ENCODE data around the gene SNCAIP. TPM values are rescaled to one million over a fixed set of nuclear protein-coding genes. Genes with fewer than 3 reads are reported as not detected.

The SNCAIP gene
- total RNA-seq, 4 donors from 2014 or later, result 0.82 to 2.2 (median 1.6) TPM; not detected in 1

DNA sequence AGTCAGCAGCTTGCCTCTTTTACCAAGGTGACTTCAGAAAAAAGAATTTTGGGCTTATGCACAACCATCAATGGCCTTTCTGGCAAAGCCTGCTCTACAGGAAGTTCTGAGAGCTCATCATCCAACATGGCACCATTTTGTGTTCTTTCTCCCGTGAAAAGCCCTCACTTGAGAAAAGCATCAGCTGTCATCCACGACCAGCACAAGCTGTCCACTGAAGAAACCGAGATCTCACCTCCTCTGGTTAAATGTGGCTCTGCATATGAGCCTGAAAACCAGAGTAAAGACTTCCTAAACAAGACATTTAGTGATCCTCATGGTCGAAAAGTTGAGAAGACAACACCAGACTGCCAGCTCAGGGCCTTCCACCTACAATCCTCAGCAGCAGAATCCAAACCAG, 111.2 kb downstream of the SNCAIP start:
- in situ Hi-C loops (cut with MboI; ENCODE audit: low pct_ligation_motif_present in 1 of 4, low pct_unique_long_range_greater_than_20kb in 1 of 4, low sequenced_read_pairs in 3 of 4) (no loop called here), intact Hi-C loops (cut with DNase I; ENCODE audit: low total_unique reads) (no loop called here)
- H3K4me3 ChIP-seq, result no peak overlapping the region
- WGBS, 2 donors (ENCODE audit: low coverage in 1 of 2), result 86 to 89% methylated on average over 4 of the region's 4 CpGs
- H3K4me1 ChIP-seq, result peaks cover 0 to 13% (median 2%) of the 10 kb centered on the region in 4 donors
- TF ChIP-seq, protein P1, sequence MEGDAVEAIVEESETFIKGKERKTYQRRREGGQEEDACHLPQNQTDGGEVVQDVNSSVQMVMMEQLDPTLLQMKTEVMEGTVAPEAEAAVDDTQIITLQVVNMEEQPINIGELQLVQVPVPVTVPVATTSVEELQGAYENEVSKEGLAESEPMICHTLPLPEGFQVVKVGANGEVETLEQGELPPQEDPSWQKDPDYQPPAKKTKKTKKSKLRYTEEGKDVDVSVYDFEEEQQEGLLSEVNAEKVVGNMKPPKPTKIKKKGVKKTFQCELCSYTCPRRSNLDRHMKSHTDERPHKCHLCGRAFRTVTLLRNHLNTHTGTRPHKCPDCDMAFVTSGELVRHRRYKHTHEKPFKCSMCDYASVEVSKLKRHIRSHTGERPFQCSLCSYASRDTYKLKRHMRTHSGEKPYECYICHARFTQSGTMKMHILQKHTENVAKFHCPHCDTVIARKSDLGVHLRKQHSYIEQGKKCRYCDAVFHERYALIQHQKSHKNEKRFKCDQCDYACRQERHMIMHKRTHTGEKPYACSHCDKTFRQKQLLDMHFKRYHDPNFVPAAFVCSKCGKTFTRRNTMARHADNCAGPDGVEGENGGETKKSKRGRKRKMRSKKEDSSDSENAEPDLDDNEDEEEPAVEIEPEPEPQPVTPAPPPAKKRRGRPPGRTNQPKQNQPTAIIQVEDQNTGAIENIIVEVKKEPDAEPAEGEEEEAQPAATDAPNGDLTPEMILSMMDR (IDR thresholded peaks at IDR 0.05), result no peak
- no peak for TF ChIP-seq POLR2AphosphoS5 (IDR thresholded peaks at IDR 0.05)
- no peak for TF ChIP-seq EP300 (IDR thresholded peaks at IDR 0.05; ENCODE audit: low read depth)
- TF ChIP-seq POLR2A (IDR thresholded peaks at IDR 0.05), result no peak
- no peaks in the 10 kb centered on the region for H3K9me3 ChIP-seq
- no peaks in the 10 kb centered on the region for H3K27me3 ChIP-seq
- DNase-seq, result no peak
- no peak overlapping the region for H3K27ac ChIP-seq
- no peaks in the 10 kb centered on the region for H3K36me3 ChIP-seq

DNA sequence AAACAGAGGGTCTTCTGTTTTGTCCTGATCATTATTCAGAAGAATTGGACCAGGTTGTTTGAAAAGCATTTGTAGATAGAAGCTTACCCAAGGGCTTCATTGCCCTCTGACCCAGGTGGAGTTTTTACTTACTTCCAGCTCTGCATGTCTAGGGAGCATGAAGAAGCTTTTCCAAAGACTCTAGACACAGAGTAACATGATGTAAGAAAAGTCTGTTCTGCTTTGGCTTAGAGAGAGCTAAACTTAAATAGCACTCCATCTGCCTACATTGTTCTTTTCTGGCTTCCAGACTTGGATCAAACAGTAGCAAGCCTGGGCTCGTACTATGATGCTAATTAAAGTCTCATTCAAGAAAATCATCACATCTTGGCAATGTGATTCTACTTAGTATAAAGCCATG, 112.1 kb downstream of the SNCAIP start:
- in situ Hi-C loops (cut with MboI; ENCODE audit: low pct_ligation_motif_present in 1 of 4, low pct_unique_long_range_greater_than_20kb in 1 of 4, low sequenced_read_pairs in 3 of 4) (no loop called here), intact Hi-C loops (cut with DNase I; ENCODE audit: low total_unique reads) (no loop called here)
- DNase-seq, result no peak
- WGBS, 2 donors (ENCODE audit: low coverage in 1 of 2), result 56 to 71% methylated on average over 1 of the region's 1 CpG
- Histone ChIP-seq H3K4me1 (peaks cover 0 to 13% (median 2%) of the 10 kb centered on the region in 4 donors), H3K27ac (no peak overlapping the region), H3K9me3 (no peaks in the 10 kb centered on the region), H3K4me3 (no peak overlapping the region), H3K27me3 (no peaks in the 10 kb centered on the region), H3K36me3 (no peaks in the 10 kb centered on the region)
- no peak for TF ChIP-seq EP300 (IDR thresholded peaks at IDR 0.05; ENCODE audit: low read depth)
- TF ChIP-seq POLR2AphosphoS5 (IDR thresholded peaks at IDR 0.05), result no peak
- TF ChIP-seq POLR2A (IDR thresholded peaks at IDR 0.05), result no peak
- TF ChIP-seq, protein P1 (IDR thresholded peaks at IDR 0.05), result no peak

DNA sequence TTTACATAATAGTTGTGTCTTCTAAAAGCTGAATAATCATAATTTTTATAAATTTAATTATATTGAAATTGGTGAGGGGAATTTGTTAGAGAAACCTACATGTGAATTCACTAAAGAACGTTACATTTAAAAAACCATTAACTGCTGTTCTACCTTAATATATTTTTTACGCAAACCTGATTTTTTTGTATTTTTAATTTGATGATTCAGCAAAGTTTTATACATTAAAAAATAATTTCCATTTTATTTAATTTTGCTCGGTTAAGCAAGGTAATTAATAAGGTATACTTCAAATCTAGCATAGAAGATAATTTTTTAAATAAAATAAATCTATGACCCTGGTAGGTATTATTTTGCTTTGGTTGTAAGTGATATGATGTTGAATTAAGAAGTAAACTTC, 114.3 kb downstream of the SNCAIP start:
- TF ChIP-seq POLR2AphosphoS5 (IDR thresholded peaks at IDR 0.05), result no peak
- TF ChIP-seq, protein P1 (IDR thresholded peaks at IDR 0.05), result no peak
- TF ChIP-seq EP300 (IDR thresholded peaks at IDR 0.05; ENCODE audit: low read depth), result no peak
- TF ChIP-seq POLR2A (IDR thresholded peaks at IDR 0.05), result no peak
- H3K9me3 ChIP-seq, result no peaks in the 10 kb centered on the region
- no peaks in the 10 kb centered on the region for H3K27me3 ChIP-seq
- H3K27ac ChIP-seq, result no peak overlapping the region
- H3K36me3 ChIP-seq, result no peaks in the 10 kb centered on the region
- intact Hi-C loops (cut with DNase I; ENCODE audit: low total_unique reads), result no loop called here
- DNase-seq, result no peak
- in situ Hi-C loops (cut with MboI; ENCODE audit: low pct_ligation_motif_present in 1 of 4, low pct_unique_long_range_greater_than_20kb in 1 of 4, low sequenced_read_pairs in 3 of 4), result no loop called here
- peaks cover 0 to 3% (median 0%) of the 10 kb centered on the region in 4 donors for H3K4me1 ChIP-seq
- H3K4me3 ChIP-seq, result no peak overlapping the region
- WGBS, 2 donors (ENCODE audit: low coverage in 1 of 2), result 78 to 79% methylated on average over 3 of the region's 3 CpGs

DNA sequence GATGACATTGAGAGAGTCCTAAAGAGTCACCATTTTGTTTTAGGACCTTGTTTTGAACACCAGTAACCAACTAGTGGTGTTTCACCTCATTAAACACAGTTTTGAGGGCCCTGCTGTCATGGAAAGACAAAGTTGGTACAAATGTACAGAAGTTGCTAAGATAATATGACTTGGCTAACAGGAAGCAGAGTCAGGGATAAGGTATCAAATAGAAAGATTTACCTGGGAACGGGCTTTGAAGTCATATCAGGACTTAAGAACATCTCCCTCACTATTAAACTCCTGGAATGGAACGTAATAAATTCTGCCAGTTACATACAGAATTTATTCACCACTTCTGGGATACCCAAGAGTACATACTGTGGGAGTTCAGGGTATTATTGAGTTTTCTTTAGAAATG, 115.6 kb downstream of the SNCAIP start:
- no peak for TF ChIP-seq EP300 (IDR thresholded peaks at IDR 0.05; ENCODE audit: low read depth)
- TF ChIP-seq POLR2AphosphoS5 (IDR thresholded peaks at IDR 0.05), result no peak
- TF ChIP-seq POLR2A (IDR thresholded peaks at IDR 0.05), result no peak
- TF ChIP-seq, protein P1 (IDR thresholded peaks at IDR 0.05), result no peak
- WGBS, 2 donors (ENCODE audit: low coverage in 1 of 2), result 76 to 93% methylated on average over 2 of the region's 2 CpGs
- in situ Hi-C loops (cut with MboI; ENCODE audit: low pct_ligation_motif_present in 1 of 4, low pct_unique_long_range_greater_than_20kb in 1 of 4, low sequenced_read_pairs in 3 of 4) (no loop called here), intact Hi-C loops (cut with DNase I; ENCODE audit: low total_unique reads) (no loop called here)
- Histone ChIP-seq H3K27ac (no peak overlapping the region), H3K27me3 (no peaks in the 10 kb centered on the region), H3K4me1 (no peaks in the 10 kb centered on the region), H3K9me3 (no peaks in the 10 kb centered on the region), H3K4me3 (no peak overlapping the region), H3K36me3 (no peaks in the 10 kb centered on the region)
- DNase-seq, result no peak

Measured in transverse colon (tissue), 4 donors.